ENCODE data around the gene BAIAP3.

BAIAP3 gene

GRCh38 chr16:1297018-1297696, 36.3 kb upstream of the BAIAP3 start:
- H3K27ac ChIP-seq = peak overlapping the region; percentile 85

GRCh38 chr16:1298406-1298805, 35.0 kb upstream of the BAIAP3 start:
- TF ChIP-seq, protein P1, sequence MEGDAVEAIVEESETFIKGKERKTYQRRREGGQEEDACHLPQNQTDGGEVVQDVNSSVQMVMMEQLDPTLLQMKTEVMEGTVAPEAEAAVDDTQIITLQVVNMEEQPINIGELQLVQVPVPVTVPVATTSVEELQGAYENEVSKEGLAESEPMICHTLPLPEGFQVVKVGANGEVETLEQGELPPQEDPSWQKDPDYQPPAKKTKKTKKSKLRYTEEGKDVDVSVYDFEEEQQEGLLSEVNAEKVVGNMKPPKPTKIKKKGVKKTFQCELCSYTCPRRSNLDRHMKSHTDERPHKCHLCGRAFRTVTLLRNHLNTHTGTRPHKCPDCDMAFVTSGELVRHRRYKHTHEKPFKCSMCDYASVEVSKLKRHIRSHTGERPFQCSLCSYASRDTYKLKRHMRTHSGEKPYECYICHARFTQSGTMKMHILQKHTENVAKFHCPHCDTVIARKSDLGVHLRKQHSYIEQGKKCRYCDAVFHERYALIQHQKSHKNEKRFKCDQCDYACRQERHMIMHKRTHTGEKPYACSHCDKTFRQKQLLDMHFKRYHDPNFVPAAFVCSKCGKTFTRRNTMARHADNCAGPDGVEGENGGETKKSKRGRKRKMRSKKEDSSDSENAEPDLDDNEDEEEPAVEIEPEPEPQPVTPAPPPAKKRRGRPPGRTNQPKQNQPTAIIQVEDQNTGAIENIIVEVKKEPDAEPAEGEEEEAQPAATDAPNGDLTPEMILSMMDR (conservative IDR thresholded peaks at IDR 0.05) = no peak
- peak overlapping the region; percentile 85 for H3K27ac ChIP-seq

More at GRCh38 chr16:1297018-1297696, 36.3 kb upstream of the BAIAP3 start:
- TF ChIP-seq, protein P1 (conservative IDR thresholded peaks at IDR 0.05) = no peak

DNA sequence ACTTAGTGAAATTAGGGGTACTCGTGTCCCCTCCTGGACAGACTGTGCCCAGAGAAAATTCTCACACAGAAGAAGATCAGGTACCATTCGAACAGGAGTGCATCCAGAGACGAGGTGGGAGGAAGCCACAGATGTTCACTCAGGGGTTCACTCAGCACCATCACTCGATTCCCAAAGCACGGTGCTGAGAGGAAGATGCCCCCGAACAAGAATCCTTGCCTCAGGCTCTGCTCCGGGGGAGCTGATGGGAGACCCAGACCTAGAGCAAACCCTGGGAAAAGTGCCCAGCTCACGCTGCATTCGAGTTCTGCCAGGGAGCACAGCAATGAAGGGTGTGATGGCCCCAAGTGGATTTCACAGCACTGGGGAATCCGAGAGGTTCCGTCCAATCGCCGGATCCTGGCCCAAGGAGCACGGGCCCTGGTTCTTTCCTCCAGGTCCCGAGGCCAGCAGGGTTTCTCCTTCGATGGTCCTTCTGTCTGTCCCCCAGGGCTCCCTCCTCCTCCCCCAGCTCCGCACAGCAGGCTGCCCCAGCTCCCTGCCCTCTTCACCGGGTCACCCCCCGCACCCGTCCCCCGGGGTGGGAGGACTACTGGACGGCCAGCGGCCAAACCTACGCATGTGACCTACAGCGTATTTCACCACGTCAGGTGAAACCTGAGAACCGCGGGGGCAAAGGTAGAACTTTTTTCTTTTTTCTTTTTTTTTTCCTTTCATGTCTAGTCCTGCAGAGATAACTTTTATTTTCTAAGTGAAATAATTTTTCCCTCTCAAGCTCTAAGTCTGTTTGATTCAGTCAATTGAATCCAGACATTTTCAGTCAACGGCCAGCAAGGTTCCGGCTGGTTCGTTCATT, 34.2 kb upstream of the BAIAP3 start:
- TF ChIP-seq, protein P1 (conservative IDR thresholded peaks at IDR 0.05) = no peak
- no peak overlapping the region for H3K27ac ChIP-seq

GRCh38 chr16:1299868-1300203, 33.6 kb upstream of the BAIAP3 start:
- no peak overlapping the region for H3K27ac ChIP-seq
- TF ChIP-seq, protein P1 (conservative IDR thresholded peaks at IDR 0.05) = no peak

- H3K27ac ChIP-seq = no peak overlapping the region
- TF ChIP-seq, protein P1 (conservative IDR thresholded peaks at IDR 0.05) = peak; percentile 76
Observed at GRCh38 chr16:1300664-1301476, 32.6 kb upstream of the BAIAP3 start.

GRCh38 chr16:1301562-1301961, 31.9 kb upstream of the BAIAP3 start:
- no peak overlapping the region for H3K27ac ChIP-seq
- TF ChIP-seq, protein P1 (conservative IDR thresholded peaks at IDR 0.05) = no peak

GRCh38 chr16:1305823-1306222, 27.6 kb upstream of the BAIAP3 start:
- TF ChIP-seq, protein P1 (conservative IDR thresholded peaks at IDR 0.05) = no peak
- no peak overlapping the region for H3K27ac ChIP-seq

Data from VCaP (cell line).